A549 (cell line): Measurements from ENCODE around the gene SNAPIN. TPM values are rescaled to one million over a fixed set of nuclear protein-coding genes. Genes with fewer than 3 reads are reported as not detected.

Source experiments
- ATAC-seq, 2 experiments: fragments of 200-7000 bp in 1 of 2; fragments of >200 bp in 1 of 2; cut with Nextera tagmentation in 1 of 2; cut with Tn5 transposase in 1 of 2; 3 replicates each; pipeline versions ENCODE4 v1.8.0 to v1.9.1; 2018 to 2020; ENCODE audit warnings: mild to moderate bottlenecking in 1 of 2, moderate library complexity in 1 of 2
- CTCF ChIA-PET: fragments of 300-600 bp; sonication (Branson Sonifier 250); formaldehyde crosslinking; extraction: SDS; loops from one replicate; lab custom pipeline; 2021; ENCODE audit warnings: antibody characterized with exemption, inconsistent platforms; lab: Yijun Ruan, JAX
- POLR2A ChIA-PET: fragments of 350-600 bp; formaldehyde crosslinking; extraction: SDS; loops from one replicate; lab custom pipeline; 2021; ENCODE audit warnings: antibody characterized with exemption, inconsistent platforms; lab: Yijun Ruan, JAX
- DNase-seq, 2 experiments: peaks; one replicate each; pipeline versions ENCODE4 v3.0.0 to v3.0.0-alpha.2; 2011 to 2016; ENCODE audit warnings: low read depth in 1 of 2, low spot score in 1 of 2
- FAIRE-seq: peaks from 2 replicates; lab custom pipeline; 2011; peaks lifted over from hg19 to GRCh38; lab: Jason Lieb, UNC
- H3K27ac ChIP-seq, 2 experiments: fragments of >200 bp; sonication (Bioruptor Twin); formaldehyde crosslinking; 3 replicates each; pipeline ENCODE4 v1.5.1; 2016 to 2017
- H3K4me1 ChIP-seq: fragments of >200 bp; sonication (Bioruptor Twin); formaldehyde crosslinking; 3 replicates; pipeline ENCODE4 v1.6.1; 2016
- H3K4me2 ChIP-seq: fragments of >200 bp; sonication (Bioruptor Twin); formaldehyde crosslinking; 3 replicates; pipeline ENCODE4 v1.6.1; 2016
- H3K4me3 ChIP-seq: fragments of >200 bp; sonication (Bioruptor Twin); formaldehyde crosslinking; 3 replicates; pipeline ENCODE4 v1.5.1; 2016
- H3K9me3 ChIP-seq: fragments of >200 bp; sonication (Bioruptor Twin); formaldehyde crosslinking; 3 replicates; pipeline ENCODE4 v1.6.1; 2016
- CHD2 ChIP-seq: fragments of 150-350 bp; IDR thresholded peaks from 2 replicates; pipeline ENCODE4 v1.6.1; 2014; ENCODE audit warnings: low read length; ENCODE audit not compliant: partially characterized antibody
- CHD4 ChIP-seq: fragments of 200-600 bp; sonication (generic); IDR thresholded peaks from 2 replicates; pipeline ENCODE4 v1.6.1; 2016; ENCODE audit warnings: antibody characterized with exemption, mild to moderate bottlenecking, borderline replicate concordance
- EHMT2 ChIP-seq: fragments of 200-600 bp; sonication (generic); IDR thresholded peaks from 2 replicates; pipeline ENCODE4 v1.6.1; 2016; ENCODE audit warnings: antibody characterized with exemption, low read depth, mild to moderate bottlenecking, moderate library complexity
- EP300 ChIP-seq, 2 experiments: fragments of >200 bp; sonication (Bioruptor Twin); formaldehyde crosslinking; IDR thresholded peaks; 2 replicates in 1 of 2; 3 replicates in 1 of 2; pipeline ENCODE4 v1.6.1; 2016 to 2017
- FOSB ChIP-seq: fragments of 250-450 bp; sonication (Bioruptor Pico); IDR thresholded peaks from 2 replicates; pipeline ENCODE4 v1.5.0; 2020; ENCODE audit warnings: mild to moderate bottlenecking, moderate library complexity
- FOXS1 ChIP-seq: fragments of 250-450 bp; sonication (Bioruptor Pico); IDR thresholded peaks from 2 replicates; pipeline ENCODE4 v1.5.0; 2020; ENCODE audit warnings: mild to moderate bottlenecking, moderate library complexity
- GATA3 ChIP-seq: IDR thresholded peaks from 2 replicates; pipeline ENCODE4 v1.6.1; 2012; ENCODE audit warnings: borderline replicate concordance
- HEYL ChIP-seq: fragments of 250-450 bp; sonication (Bioruptor Pico); IDR thresholded peaks from 2 replicates; pipeline ENCODE4 v1.8.0; 2021; ENCODE audit warnings: mild to moderate bottlenecking, moderate library complexity
- HOXA7 ChIP-seq: fragments of 250-450 bp; sonication (Bioruptor Pico); IDR thresholded peaks from 2 replicates; pipeline ENCODE4 v1.5.0; 2020; ENCODE audit warnings: mild to moderate bottlenecking, moderate library complexity
- HOXB13 ChIP-seq: fragments of 250-450 bp; sonication (Bioruptor Pico); IDR thresholded peaks from 2 replicates; pipeline ENCODE4 v1.5.0; 2020; ENCODE audit warnings: low read depth, mild to moderate bottlenecking, moderate library complexity
- HOXB5 ChIP-seq: fragments of 250-450 bp; sonication (Bioruptor Pico); IDR thresholded peaks from 2 replicates; pipeline ENCODE4 v1.5.0; 2020; ENCODE audit warnings: mild to moderate bottlenecking, moderate library complexity
- MAFK ChIP-seq: fragments of 450-650 bp; IDR thresholded peaks from 2 replicates; pipeline ENCODE4 v1.6.1; 2014; ENCODE audit not compliant: partially characterized antibody
- MYC ChIP-seq: IDR thresholded peaks from 2 replicates; pipeline ENCODE4 v1.6.1; 2012; ENCODE audit warnings: mild to moderate bottlenecking, inconsistent platforms, low read length, improper control_type of control experiment, borderline replicate concordance
- POLR2A ChIP-seq: IDR thresholded peaks from 2 replicates; pipeline ENCODE4 v1.6.1; 2012; ENCODE audit warnings: mild to moderate bottlenecking, low read length
- RCOR1 ChIP-seq: fragments of 150-350 bp; IDR thresholded peaks from 2 replicates; pipeline ENCODE4 v1.6.1; 2014; ENCODE audit warnings: antibody characterized with exemption, low read length, low read depth
- SMC3 ChIP-seq: fragments of >200 bp; sonication (Bioruptor Twin); formaldehyde crosslinking; IDR thresholded peaks from 3 replicates; pipeline ENCODE4 v1.6.1; 2018; ENCODE audit warnings: inconsistent platforms
- SREBF2 ChIP-seq: fragments of 450-650 bp; IDR thresholded peaks from 2 replicates; pipeline ENCODE4 v1.6.1; 2014; ENCODE audit warnings: mild to moderate bottlenecking, moderate library complexity
- TP53 ChIP-seq: fragments of 250-450 bp; sonication (Bioruptor Pico); IDR thresholded peaks from 2 replicates; pipeline ENCODE4 v1.5.0; 2021; ENCODE audit warnings: mild to moderate bottlenecking, moderate library complexity
- ZC3H11A ChIP-seq: fragments of 450-650 bp; IDR thresholded peaks from 2 replicates; pipeline ENCODE4 v1.6.1; 2014; ENCODE audit warnings: antibody characterized with exemption, mild to moderate bottlenecking
- WGBS: methylation state at CpG from one replicate; pipeline ENCODE4 v1.1.6; 2017; ENCODE audit errors: missing lambda C conversion rate; 5-methylcytosine and 5-hydroxymethylcytosine counted together
- polyA plus RNA-seq, 4 experiments: library from polyadenylated mRNA; depleted of rRNA in 3 of 4; stranded (reverse); fragments of >200 nt; fragmentation: RNase III in 1 of 4; extraction: RNeasy Plus Mini Kit Qiagen cat#74134 plus additional on column Dnase treatment in 1 of 4; gene quantifications; 2 replicates in 3 of 4; 3 replicates in 1 of 4; pipeline ENCODE4 v1.2.3, GENCODE V29; 2011 to 2017
- TF ChIP-seq, protein P1 (sequence below): IDR thresholded peaks from 2 replicates; pipeline ENCODE4 v1.6.1; 2012
- TF ChIP-seq, protein P2 (sequence below): fragments of 250-450 bp; sonication (Bioruptor Pico); IDR thresholded peaks from 2 replicates; pipeline ENCODE4 v1.5.0; 2021; ENCODE audit warnings: mild to moderate bottlenecking, moderate library complexity, borderline replicate concordance
- TF ChIP-seq, protein P3 (sequence below): fragments of 450-650 bp; IDR thresholded peaks from 2 replicates; pipeline ENCODE4 v1.6.1; 2014; ENCODE audit warnings: antibody characterized with exemption
- TF ChIP-seq, protein P4 (sequence below): fragments of >200 bp; sonication (Bioruptor Twin); formaldehyde crosslinking; IDR thresholded peaks from 2 replicates; pipeline ENCODE4 v1.6.1; 2016
- TF ChIP-seq, protein P5 (sequence below): fragments of 150-350 bp; IDR thresholded peaks from 2 replicates; pipeline ENCODE4 v1.6.1; 2014; ENCODE audit warnings: low read depth, mild to moderate bottlenecking, low read length

Gene SNAPIN
- polyA plus RNA-seq, 2 of the 4 experiments (the other 2 are of a cell fraction), result 52.6 to 71.4 TPM

DNA sequence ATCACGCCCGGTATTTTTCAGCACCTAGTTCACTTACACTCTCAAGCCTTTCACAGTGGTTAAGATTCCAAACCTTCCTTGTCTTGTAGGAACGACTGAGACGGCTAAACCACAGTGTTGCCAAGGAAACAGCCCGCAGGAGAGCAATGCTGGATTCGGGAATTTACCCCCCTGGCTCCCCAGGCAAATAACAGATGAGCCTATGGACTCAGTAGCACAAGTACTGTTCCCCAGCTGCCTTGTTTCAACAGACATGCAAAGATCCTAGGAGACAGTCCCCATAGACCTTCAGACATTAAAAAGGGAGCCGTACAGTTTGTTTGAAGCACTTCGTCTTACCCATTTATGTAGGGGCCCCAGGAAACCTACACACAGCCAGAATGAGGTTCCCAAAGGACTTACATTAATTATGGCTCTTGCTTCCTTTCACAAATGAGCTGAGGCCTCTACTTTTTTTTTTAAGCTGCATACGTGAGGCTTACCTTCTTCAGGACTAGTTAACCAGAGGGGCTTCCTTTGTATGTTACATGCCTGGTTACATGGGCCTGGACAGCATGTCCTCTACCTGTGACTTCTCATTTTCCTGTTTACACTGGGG is 2.7 kb downstream of the SNAPIN start (continued):
- no peak for TF ChIP-seq CHD2
- TF ChIP-seq, protein P1, sequence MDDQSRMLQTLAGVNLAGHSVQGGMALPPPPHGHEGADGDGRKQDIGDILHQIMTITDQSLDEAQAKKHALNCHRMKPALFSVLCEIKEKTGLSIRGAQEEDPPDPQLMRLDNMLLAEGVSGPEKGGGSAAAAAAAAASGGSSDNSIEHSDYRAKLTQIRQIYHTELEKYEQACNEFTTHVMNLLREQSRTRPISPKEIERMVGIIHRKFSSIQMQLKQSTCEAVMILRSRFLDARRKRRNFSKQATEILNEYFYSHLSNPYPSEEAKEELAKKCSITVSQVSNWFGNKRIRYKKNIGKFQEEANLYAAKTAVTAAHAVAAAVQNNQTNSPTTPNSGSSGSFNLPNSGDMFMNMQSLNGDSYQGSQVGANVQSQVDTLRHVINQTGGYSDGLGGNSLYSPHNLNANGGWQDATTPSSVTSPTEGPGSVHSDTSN, result no peak
- no peak for TF ChIP-seq POLR2A
- TF ChIP-seq, protein P2, sequence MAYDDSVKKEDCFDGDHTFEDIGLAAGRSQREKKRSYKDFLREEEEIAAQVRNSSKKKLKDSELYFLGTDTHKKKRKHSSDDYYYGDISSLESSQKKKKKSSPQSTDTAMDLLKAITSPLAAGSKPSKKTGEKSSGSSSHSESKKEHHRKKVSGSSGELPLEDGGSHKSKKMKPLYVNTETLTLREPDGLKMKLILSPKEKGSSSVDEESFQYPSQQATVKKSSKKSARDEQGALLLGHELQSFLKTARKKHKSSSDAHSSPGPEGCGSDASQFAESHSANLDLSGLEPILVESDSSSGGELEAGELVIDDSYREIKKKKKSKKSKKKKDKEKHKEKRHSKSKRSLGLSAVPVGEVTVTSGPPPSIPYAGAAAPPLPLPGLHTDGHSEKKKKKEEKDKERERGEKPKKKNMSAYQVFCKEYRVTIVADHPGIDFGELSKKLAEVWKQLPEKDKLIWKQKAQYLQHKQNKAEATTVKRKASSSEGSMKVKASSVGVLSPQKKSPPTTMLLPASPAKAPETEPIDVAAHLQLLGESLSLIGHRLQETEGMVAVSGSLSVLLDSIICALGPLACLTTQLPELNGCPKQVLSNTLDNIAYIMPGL (CRISPR knock-in tag), result no peak
- TF ChIP-seq CHD4, result no peak
- no peak for TF ChIP-seq ZC3H11A
- TF ChIP-seq SMC3, result no peak
- no peak for TF ChIP-seq FOXS1 (CRISPR knock-in tag)
- TF ChIP-seq, protein P3, sequence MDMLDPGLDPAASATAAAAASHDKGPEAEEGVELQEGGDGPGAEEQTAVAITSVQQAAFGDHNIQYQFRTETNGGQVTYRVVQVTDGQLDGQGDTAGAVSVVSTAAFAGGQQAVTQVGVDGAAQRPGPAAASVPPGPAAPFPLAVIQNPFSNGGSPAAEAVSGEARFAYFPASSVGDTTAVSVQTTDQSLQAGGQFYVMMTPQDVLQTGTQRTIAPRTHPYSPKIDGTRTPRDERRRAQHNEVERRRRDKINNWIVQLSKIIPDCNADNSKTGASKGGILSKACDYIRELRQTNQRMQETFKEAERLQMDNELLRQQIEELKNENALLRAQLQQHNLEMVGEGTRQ, result no peak
- TF ChIP-seq SREBF2, result no peak
- TF ChIP-seq, all 56 proteins: peak for 5

DNA sequence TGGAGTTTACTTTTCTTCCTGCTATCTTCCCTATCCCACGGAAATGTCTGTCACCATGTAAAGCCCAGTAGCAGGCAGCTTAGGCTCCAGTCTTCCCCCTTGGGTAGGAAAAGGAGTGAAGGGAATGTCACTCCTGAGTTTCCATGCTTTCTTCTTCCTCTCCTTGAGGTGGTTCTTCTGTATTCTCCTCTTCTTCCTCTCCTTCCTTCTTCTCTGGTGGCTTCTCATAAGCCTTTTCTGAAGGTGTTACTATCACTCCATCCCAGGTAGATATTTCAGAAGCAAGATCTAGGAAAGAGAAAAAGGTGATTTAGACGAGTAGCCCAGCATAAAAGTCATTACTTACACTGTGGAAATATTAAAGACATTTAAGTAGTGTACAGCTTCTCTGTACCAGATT is 3.8 kb downstream of the SNAPIN start:
- POLR2A ChIA-PET, result no interaction called here
- no peak for FAIRE-seq
- Histone ChIP-seq H3K4me2 (no peak overlapping the region), H3K9me3 (no peaks in the 10 kb centered on the region), H3K4me1 (peaks cover 12% of the 10 kb centered on the region; the same call in 2 of the 3 replicates), H3K4me3 (no peak overlapping the region), H3K27ac (no peak overlapping the region)
- CTCF ChIA-PET, result interaction anchor here (0.9 to 2.2 kb wide), 4 partner anchors 35 to 151 kb away, joined by 4 to 10 read pairs (median 7); partner anchors contain the start of genes S100A1 and S100A13
- TF ChIP-seq EP300 (IDR thresholded peaks at IDR 0.05), result no peak
- no peak for TF ChIP-seq ZC3H11A
- TF ChIP-seq, protein P4, sequence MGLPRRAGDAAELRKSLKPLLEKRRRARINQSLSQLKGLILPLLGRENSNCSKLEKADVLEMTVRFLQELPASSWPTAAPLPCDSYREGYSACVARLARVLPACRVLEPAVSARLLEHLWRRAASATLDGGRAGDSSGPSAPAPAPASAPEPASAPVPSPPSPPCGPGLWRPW, result no peak
- TF ChIP-seq HOXB13 (CRISPR knock-in tag), result no peak
- no peak for TF ChIP-seq HOXB5 (CRISPR knock-in tag)
- no peak for TF ChIP-seq CHD2
- no peak for TF ChIP-seq MYC
- no peak for TF ChIP-seq FOSB (CRISPR knock-in tag)
- TF ChIP-seq HOXA7 (CRISPR knock-in tag), result no peak
- TF ChIP-seq TP53 (CRISPR knock-in tag), result no peak
- TF ChIP-seq, protein P5, sequence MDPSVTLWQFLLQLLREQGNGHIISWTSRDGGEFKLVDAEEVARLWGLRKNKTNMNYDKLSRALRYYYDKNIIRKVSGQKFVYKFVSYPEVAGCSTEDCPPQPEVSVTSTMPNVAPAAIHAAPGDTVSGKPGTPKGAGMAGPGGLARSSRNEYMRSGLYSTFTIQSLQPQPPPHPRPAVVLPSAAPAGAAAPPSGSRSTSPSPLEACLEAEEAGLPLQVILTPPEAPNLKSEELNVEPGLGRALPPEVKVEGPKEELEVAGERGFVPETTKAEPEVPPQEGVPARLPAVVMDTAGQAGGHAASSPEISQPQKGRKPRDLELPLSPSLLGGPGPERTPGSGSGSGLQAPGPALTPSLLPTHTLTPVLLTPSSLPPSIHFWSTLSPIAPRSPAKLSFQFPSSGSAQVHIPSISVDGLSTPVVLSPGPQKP, result no peak
- TF ChIP-seq EHMT2, result no peak
- TF ChIP-seq HEYL (CRISPR knock-in tag), result no peak
- TF ChIP-seq RCOR1, result no peak
- TF ChIP-seq MAFK, result no peak
- no peak for TF ChIP-seq GATA3
- WGBS, result 74% methylated on average over 2 of the region's 2 CpGs
- no peak for DNase-seq
- ATAC-seq, result no peak
